ENCODE data around the gene SUPT6H. TPM values are rescaled to one million over a fixed set of nuclear protein-coding genes. Genes with fewer than 3 reads are reported as not detected.

The SUPT6H gene
- total and polyA plus RNA-seq, 2 of the 8 experiments (the other 6 are each of a cell fraction or from before 2014, with no cell fraction given), result 32.0 to 59.9 TPM

GRCh38 chr17:28740406-28741357 is 78.7 kb downstream of the SUPT6H start:
- Histone ChIP-seq H3K14ac (ENCODE audit: insufficient read length) (no peak overlapping the region), H3K23me2 (ENCODE audit: low read depth, low read length) (peaks cover 15% of the 10 kb centered on the region; the same call in 1 of the 2 replicates), H3K4me3 (ENCODE audit: extremely low read depth in 1 of 4, insufficient read depth in 2 of 4, low read depth in 3 of 4, low read length in 4 of 4) (no peak overlapping the region), H3K4me2 (ENCODE audit: insufficient read depth in 1 of 2, low read depth in 2 of 2, low read length in 2 of 2) (no peak overlapping the region), H2BK12ac (ENCODE audit: low read depth, low read length) (peak overlapping the region; percentile 75; the same call in 1 of the 2 replicates), H3K23ac (ENCODE audit: insufficient read length) (no peak overlapping the region), H3K9ac (replicated peaks in 1 of 4; ENCODE audit: extremely low read depth in 1 of 4, low read depth in 3 of 4, low read length in 3 of 4) (no peak overlapping the region), H3K27ac (ENCODE audit: low read depth, low read length) (no peak overlapping the region), H3K79me1 (ENCODE audit: low read depth, low read length) (0 out of 2 replicates have a peak, but pooled peaks cover 2% of the 10 kb centered on the region), H2BK20ac (ENCODE audit: low read length) (no peak overlapping the region), H3K79me2 (ENCODE audit: control insufficient read depth in 1 of 2, insufficient read depth in 2 of 2, low read length in 2 of 2) (peaks cover 10 to 14% of the 10 kb centered on the region in 2 experiments), H3K4ac (replicated peaks; ENCODE audit: insufficient read length, low read depth, low read length) (no peak overlapping the region), H4K8ac (ENCODE audit: extremely low read depth, insufficient read depth, low read length) (peak overlapping the region; percentile 53; the same call in 1 of the 2 replicates), H4K91ac (replicated peaks; ENCODE audit: insufficient read length, low read length) (no peak overlapping the region), H2BK120ac (replicated peaks; ENCODE audit: low read depth, low read length) (no peak overlapping the region), H3K18ac (ENCODE audit: extremely low read depth, low read length) (no peak overlapping the region), H4K5ac (ENCODE audit: insufficient read length, low read depth, low read length) (no peak overlapping the region), H4K20me1 (replicated peaks in 1 of 2; ENCODE audit: control insufficient read depth in 1 of 2, insufficient read depth in 2 of 2, low read length in 2 of 2) (peaks cover 0 to 4% of the 10 kb centered on the region in 2 experiments), H2AFZ (ENCODE audit: low read length) (no peak overlapping the region), H3K56ac (replicated peaks; ENCODE audit: insufficient read length, low read depth, low read length) (no peak overlapping the region), H3K36me3 (ENCODE audit: control insufficient read depth in 2 of 4, insufficient read depth in 4 of 4, low read length in 3 of 4) (peaks cover 6 to 12% (median 7%) of the 10 kb centered on the region in 4 experiments; a peak in 5 of 8 replicates), H3K27me3 (replicated peaks in 1 of 4; ENCODE audit: control insufficient read depth in 3 of 4, extremely low read depth in 1 of 4, insufficient read depth in 3 of 4, low read length in 3 of 4) (no peaks in the 10 kb centered on the region), H2AK5ac (ENCODE audit: low read depth, low read length) (no peak overlapping the region), H3K9me3 (ENCODE audit: insufficient read depth in 2 of 2, low read depth in 1 of 2, low read length in 1 of 2) (no peaks in the 10 kb centered on the region), H3K4me1 (replicated peaks in 1 of 4; ENCODE audit: control insufficient read depth in 3 of 4, insufficient read depth in 4 of 4, low read length in 3 of 4) (peaks cover 0 to 5% (median 3%) of the 10 kb centered on the region in 4 experiments; a peak in 5 of 7 replicates), H2BK15ac (ENCODE audit: low read length) (peak overlapping the region; percentile 88; the same call in 1 of the 2 replicates), H2BK5ac (ENCODE audit: low read depth, low read length) (peak overlapping the region; percentile 52; the same call in 1 of the 2 replicates)
- CTCF ChIA-PET (ENCODE audit: partially characterized antibody), result interaction anchor here (0.8 to 5.6 kb wide), 5 partner anchors 10 to 108 kb away, joined by 3 to 70 read pairs (median 9); partner anchors contain the start of genes NEK8 and TLCD1
- FAIRE-seq (no peak), DNase-seq (ENCODE audit: low read depth in 1 of 2, low spot score in 2 of 2) (no peak)
- POLR2A ChIA-PET (ENCODE audit: partially characterized antibody), result interaction anchor here (0.7 to 15.3 kb wide), 6 partner anchors 14 to 196 kb away, joined by 3 to 813 read pairs (median 3); partner anchors contain the start of genes FLOT2, NEK8, RPL23A and TLCD1
- 92% methylated on average over 10 of the region's 10 CpGs; no CpG with 5 or more reads in 1 of the 2 experiments for WGBS, 2 experiments (ENCODE audit: extremely low coverage in 1 of 2, insufficient coverage in 1 of 2, insufficient read length in 1 of 2, insufficient replicate concordance in 2 of 2, low coverage in 1 of 2, low lambda C conversion rate in 2 of 2, missing lambda C conversion rate in 1 of 2)
- no peak for TF ChIP-seq SIN3A (conservative IDR thresholded peaks at IDR 0.05 in 1 of 2, IDR thresholded peaks at IDR 0.05 in 1 of 2; ENCODE audit: low read depth in 1 of 2, low read length in 2 of 2)
- TF ChIP-seq POLR2A (IDR thresholded peaks at IDR 0.05; ENCODE audit: control extremely low read depth in 1 of 2, low read depth in 2 of 2, low read length in 2 of 2), result no peak
- no peak for TF ChIP-seq POLR2AphosphoS5 (IDR thresholded peaks at IDR 0.05; ENCODE audit: low read depth, low read length)
- no peak for TF ChIP-seq CTCF (IDR thresholded peaks at IDR 0.05; ENCODE audit: control extremely low read depth in 1 of 3, insufficient read depth in 1 of 3, low read depth in 1 of 3, low read length in 3 of 3)
- no peak for TF ChIP-seq TEAD4 (IDR thresholded peaks at IDR 0.05; ENCODE audit: low read depth, low read length)
- no peak for TF ChIP-seq SIX5 (IDR thresholded peaks at IDR 0.05; ENCODE audit: low read depth, low read length)
- TF ChIP-seq CREB1 (IDR thresholded peaks at IDR 0.05), result no peak
- no peak for TF ChIP-seq SIRT6 (IDR thresholded peaks at IDR 0.05; ENCODE audit: low read length)

Measured in H1 (cell line).